LNCaP clone FGC (cell line): Measurements from ENCODE around the gene DUSP16.

Experiments
- DNase-seq: peaks from one replicate; pipeline ENCODE4 v3.0.0-alpha.2; 2011; ENCODE audit warnings: low read depth
- H3K4me3 ChIP-seq: 2 replicates; pipeline ENCODE4 v1.5.1; 2011; ENCODE audit warnings: mild to moderate bottlenecking, low read depth, low read length, control low read depth
- CTCF ChIP-seq: IDR thresholded peaks from 2 replicates; pipeline ENCODE4 v1.5.1; 2012; ENCODE audit warnings: mild to moderate bottlenecking; ENCODE audit not compliant: control insufficient read depth, insufficient read depth; ENCODE audit errors: extremely low read depth

Gene DUSP16

GRCh38 chr12:12492547-12492946 is 70.1 kb downstream of the DUSP16 start:
- no peak for DNase-seq
- no peak for TF ChIP-seq CTCF
- no peak overlapping the region for H3K4me3 ChIP-seq

DNA sequence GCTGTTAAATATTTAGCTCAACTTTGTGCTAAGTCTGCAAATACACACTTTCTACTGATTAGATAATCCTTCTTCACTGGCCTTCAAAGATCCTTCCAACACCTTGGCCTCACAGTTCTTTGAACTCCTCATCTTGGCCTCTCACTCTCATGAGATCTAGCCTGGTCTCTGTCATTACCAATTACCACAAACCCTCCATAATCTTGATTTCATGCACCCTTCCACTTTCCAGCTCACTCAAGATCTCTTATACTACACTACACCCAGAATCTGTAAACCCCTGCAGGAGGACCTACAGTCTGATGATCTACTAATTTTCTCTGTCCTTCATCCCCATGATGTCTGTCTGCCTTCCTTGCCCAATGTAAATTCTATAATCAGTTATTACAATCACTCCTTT is 71.1 kb downstream of the DUSP16 start:
- DNase-seq = no peak
- TF ChIP-seq CTCF = no peak
- no peak overlapping the region for H3K4me3 ChIP-seq

GRCh38 chr12:12488823-12489550 is 73.7 kb downstream of the DUSP16 start:
- no peak for DNase-seq
- no peak overlapping the region for H3K4me3 ChIP-seq
- no peak for TF ChIP-seq CTCF

GRCh38 chr12:12488296-12488695 is 74.4 kb downstream of the DUSP16 start:
- TF ChIP-seq CTCF = no peak
- no peak for DNase-seq
- H3K4me3 ChIP-seq = no peak overlapping the region

DNA sequence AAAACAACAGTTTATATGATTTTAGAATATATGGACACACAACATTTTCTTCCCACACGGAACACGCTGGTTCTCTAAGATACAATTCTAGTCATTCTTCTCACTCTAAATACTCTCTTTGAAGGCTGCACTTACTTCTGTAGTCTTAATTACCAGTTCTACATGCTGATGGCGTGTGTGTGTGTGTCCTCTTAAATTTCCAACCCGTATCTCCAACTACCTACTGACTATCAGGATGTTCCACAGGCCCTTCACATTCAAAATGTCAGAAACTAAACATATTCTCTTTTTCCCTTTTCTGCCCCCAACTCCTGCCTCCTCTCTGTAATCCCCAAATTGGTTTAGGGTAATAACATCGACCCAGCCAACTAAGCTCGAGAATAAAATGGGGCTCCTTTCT is 75.2 kb downstream of the DUSP16 start:
- H3K4me3 ChIP-seq = no peak overlapping the region
- no peak for DNase-seq
- TF ChIP-seq CTCF = no peak

DNA sequence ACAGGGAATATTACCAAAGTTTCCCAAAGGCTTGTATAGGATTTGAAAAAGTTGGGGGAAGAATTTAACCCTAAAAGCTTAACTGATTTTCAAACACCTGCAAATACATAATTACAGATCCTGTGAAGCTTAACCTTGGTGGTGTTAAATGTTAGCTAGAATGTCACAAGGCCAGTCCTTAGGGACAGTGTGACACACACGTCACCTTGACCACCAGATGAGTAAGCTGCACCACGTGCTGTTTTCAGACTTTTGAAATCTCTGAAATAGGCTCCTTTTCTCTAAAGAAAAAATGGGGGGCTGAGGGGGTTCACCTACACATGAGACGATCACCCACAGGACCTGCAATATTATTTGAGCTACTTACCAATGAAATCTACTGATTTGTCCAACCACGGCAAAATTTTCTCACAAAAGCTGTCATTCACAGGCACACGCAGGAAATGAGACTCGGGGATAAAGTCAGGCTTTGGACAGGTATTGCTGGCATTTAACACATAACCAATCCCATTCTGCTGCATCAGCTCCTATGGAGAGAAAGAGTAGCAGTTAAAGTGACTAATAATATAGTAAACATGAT is 75.9 kb downstream of the DUSP16 start:
- no peak for DNase-seq
- H3K4me3 ChIP-seq = no peak overlapping the region
- no peak for TF ChIP-seq CTCF

GRCh38 chr12:12483438-12483837 is 79.2 kb downstream of the DUSP16 start:
- DNase-seq = no peak
- H3K4me3 ChIP-seq = no peak overlapping the region
- TF ChIP-seq CTCF = no peak
